ENCODE measurements around the gene AGA. TPM values are rescaled to one million over a fixed set of nuclear protein-coding genes. Genes with fewer than 3 reads are reported as not detected.

AGA gene
- total RNA-seq, 1 experiment from 2014 or later = 18.3 TPM

DNA sequence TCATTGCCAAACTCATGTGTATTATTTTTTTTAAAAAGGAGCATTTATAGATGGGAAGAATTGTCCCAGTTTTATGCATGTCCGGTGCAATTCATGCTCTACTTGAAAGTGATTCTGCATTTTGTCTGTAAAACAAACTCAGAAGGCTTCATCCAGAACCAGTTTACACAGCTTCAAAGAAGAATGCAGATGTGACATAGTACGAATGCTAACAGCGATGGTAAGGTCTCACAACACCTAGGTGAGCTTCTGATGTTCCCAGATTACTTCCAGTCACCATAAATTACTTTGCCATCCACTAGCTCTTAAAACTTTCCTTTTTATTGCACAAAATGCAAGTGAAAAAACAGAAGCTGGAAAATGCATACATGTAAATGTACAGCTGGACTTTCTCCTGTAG is 41.5 kb upstream of the AGA start:
- no peak overlapping the region for H3K4me3 Mint-ChIP-seq (ENCODE audit: unreplicated experiment)
- H3K27ac Mint-ChIP-seq (ENCODE audit: low read depth, unreplicated experiment) = no peak overlapping the region
- no TSS peak for BruUV-seq (replicated peaks)
- no peaks in the 10 kb centered on the region for H3K9me3 Mint-ChIP-seq (ENCODE audit: unreplicated experiment)
- peaks cover 8% of the 10 kb centered on the region for H3K4me1 Mint-ChIP-seq (ENCODE audit: insufficient read depth, unreplicated experiment)
- H3K36me3 Mint-ChIP-seq (ENCODE audit: insufficient read depth, unreplicated experiment) = no peaks in the 10 kb centered on the region
- TF ChIP-seq, protein P1, sequence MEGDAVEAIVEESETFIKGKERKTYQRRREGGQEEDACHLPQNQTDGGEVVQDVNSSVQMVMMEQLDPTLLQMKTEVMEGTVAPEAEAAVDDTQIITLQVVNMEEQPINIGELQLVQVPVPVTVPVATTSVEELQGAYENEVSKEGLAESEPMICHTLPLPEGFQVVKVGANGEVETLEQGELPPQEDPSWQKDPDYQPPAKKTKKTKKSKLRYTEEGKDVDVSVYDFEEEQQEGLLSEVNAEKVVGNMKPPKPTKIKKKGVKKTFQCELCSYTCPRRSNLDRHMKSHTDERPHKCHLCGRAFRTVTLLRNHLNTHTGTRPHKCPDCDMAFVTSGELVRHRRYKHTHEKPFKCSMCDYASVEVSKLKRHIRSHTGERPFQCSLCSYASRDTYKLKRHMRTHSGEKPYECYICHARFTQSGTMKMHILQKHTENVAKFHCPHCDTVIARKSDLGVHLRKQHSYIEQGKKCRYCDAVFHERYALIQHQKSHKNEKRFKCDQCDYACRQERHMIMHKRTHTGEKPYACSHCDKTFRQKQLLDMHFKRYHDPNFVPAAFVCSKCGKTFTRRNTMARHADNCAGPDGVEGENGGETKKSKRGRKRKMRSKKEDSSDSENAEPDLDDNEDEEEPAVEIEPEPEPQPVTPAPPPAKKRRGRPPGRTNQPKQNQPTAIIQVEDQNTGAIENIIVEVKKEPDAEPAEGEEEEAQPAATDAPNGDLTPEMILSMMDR (IDR thresholded peaks at IDR 0.05; ENCODE audit: unreplicated experiment) = no peak
- CTCF ChIA-PET = no interaction called here
- POLR2A ChIA-PET = interaction anchor here (0.9 kb wide), 1 partner anchor 23 kb away, joined by 3 read pairs; no protein-coding TSS in a partner anchor
- DNase-seq (ENCODE audit: unreplicated experiment) = no peak
- no peaks in the 10 kb centered on the region for H3K27me3 Mint-ChIP-seq (ENCODE audit: insufficient read depth, unreplicated experiment)
- intact Hi-C loops (cut with micrococcal nuclease) = no loop called here

DNA sequence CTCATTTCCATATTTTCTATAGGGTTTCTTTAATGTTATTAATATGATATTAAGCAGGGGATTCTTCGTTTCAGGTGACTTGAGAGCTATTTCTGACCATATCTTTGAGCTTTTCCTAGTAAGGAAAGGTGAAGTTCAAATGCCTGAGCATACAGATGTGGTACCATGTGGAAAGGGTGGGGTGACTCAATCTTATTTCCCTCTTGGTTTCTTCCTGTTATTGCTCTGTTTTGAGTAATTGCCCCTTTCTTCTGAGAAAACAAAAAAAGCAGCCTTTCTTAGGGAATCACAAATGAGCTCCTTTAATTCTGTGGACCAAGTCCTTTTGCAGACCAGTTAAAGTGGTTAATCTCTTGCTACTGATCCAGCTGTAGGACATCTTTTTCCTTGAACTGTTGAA is 41.0 kb upstream of the AGA start:
- intact Hi-C loops (cut with micrococcal nuclease) = no loop called here
- Mint-ChIP-seq H3K4me1 (ENCODE audit: insufficient read depth, unreplicated experiment) (peaks cover 8% of the 10 kb centered on the region), H3K27me3 (ENCODE audit: insufficient read depth, unreplicated experiment) (no peaks in the 10 kb centered on the region), H3K27ac (ENCODE audit: low read depth, unreplicated experiment) (no peak overlapping the region), H3K36me3 (ENCODE audit: insufficient read depth, unreplicated experiment) (no peaks in the 10 kb centered on the region), H3K4me3 (ENCODE audit: unreplicated experiment) (no peak overlapping the region), H3K9me3 (ENCODE audit: unreplicated experiment) (no peaks in the 10 kb centered on the region)
- no peak for DNase-seq (ENCODE audit: unreplicated experiment)
- TF ChIP-seq, protein P1 (IDR thresholded peaks at IDR 0.05; ENCODE audit: unreplicated experiment) = no peak
- POLR2A ChIA-PET = interaction anchor here (0.9 kb wide), 1 partner anchor 23 kb away, joined by 3 read pairs; no protein-coding TSS in a partner anchor
- no TSS peak for BruUV-seq (replicated peaks)
- CTCF ChIA-PET = no interaction called here

DNA sequence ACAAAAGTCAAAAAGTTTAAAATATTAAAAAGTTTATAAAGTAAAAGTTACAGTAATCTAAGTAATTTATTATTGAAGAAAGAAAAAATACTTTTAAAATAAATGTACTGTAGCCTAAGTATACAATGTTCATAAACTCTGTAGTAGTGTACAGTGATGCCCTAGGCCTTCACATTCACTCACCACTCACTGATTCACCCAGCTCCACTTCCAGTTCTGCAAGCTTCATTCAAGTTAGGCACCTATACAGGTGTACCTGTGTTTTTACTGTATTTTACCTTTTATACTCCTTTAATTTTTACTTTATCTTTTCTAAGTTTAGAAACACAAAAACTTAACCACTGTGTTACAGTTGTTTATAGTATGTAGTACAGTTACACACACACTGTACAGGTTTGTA is 40.1 kb upstream of the AGA start:
- H3K27me3 Mint-ChIP-seq (ENCODE audit: insufficient read depth, unreplicated experiment) = no peaks in the 10 kb centered on the region
- no peak for DNase-seq (ENCODE audit: unreplicated experiment)
- ChIA-PET POLR2A (no interaction called here), CTCF (interaction anchor here (0.7 kb wide), 1 partner anchor 1613 kb away, joined by 4 read pairs; no protein-coding TSS in a partner anchor)
- no peaks in the 10 kb centered on the region for H3K36me3 Mint-ChIP-seq (ENCODE audit: insufficient read depth, unreplicated experiment)
- no peak overlapping the region for H3K27ac Mint-ChIP-seq (ENCODE audit: low read depth, unreplicated experiment)
- H3K4me1 Mint-ChIP-seq (ENCODE audit: insufficient read depth, unreplicated experiment) = peaks cover 8% of the 10 kb centered on the region
- no peak overlapping the region for H3K4me3 Mint-ChIP-seq (ENCODE audit: unreplicated experiment)
- H3K9me3 Mint-ChIP-seq (ENCODE audit: unreplicated experiment) = no peaks in the 10 kb centered on the region
- TF ChIP-seq, protein P1 (IDR thresholded peaks at IDR 0.05; ENCODE audit: unreplicated experiment) = no peak
- BruUV-seq (replicated peaks) = no TSS peak
- intact Hi-C loops (cut with micrococcal nuclease) = no loop called here

DNA sequence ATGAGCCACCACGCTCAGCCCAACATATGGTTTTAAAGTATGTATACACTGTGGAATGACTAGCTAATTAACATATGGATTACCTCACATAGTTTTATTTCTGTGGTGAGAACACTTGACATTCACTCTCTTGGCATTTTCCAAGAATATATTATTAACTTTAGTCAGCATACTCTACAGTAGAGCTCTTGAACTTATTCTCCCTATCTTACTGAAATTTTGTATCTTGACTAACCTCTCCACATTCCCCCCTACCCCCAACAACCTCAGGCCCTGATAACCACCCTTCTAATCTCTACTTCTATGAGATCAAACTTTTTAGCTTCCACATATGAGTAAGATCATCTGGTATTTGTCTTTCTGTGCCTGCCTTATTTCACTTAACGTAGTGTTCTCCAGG is 38.6 kb upstream of the AGA start:
- TF ChIP-seq, protein P1 (IDR thresholded peaks at IDR 0.05; ENCODE audit: unreplicated experiment) = no peak
- Mint-ChIP-seq H3K9me3 (ENCODE audit: unreplicated experiment) (no peaks in the 10 kb centered on the region), H3K27ac (ENCODE audit: low read depth, unreplicated experiment) (no peak overlapping the region), H3K4me1 (ENCODE audit: insufficient read depth, unreplicated experiment) (peaks cover 8% of the 10 kb centered on the region), H3K36me3 (ENCODE audit: insufficient read depth, unreplicated experiment) (no peaks in the 10 kb centered on the region), H3K27me3 (ENCODE audit: insufficient read depth, unreplicated experiment) (no peaks in the 10 kb centered on the region), H3K4me3 (ENCODE audit: unreplicated experiment) (no peak overlapping the region)
- no TSS peak for BruUV-seq (replicated peaks)
- ChIA-PET CTCF (interaction anchor here (0.5 kb wide), 1 partner anchor 1175 kb away, joined by 3 read pairs; no protein-coding TSS in a partner anchor), POLR2A (no interaction called here)
- DNase-seq (ENCODE audit: unreplicated experiment) = no peak
- intact Hi-C loops (cut with micrococcal nuclease) = no loop called here
